GM12873 (cell line): Measurements from ENCODE around the gene ANK3.
A peak's percentile ranks its signal among the peaks of the same experiment; 100 is the strongest.

Experiments used
- CTCF ChIP-seq: IDR thresholded peaks from 2 replicates; pipeline ENCODE4 v1.5.1; 2012; ENCODE audit warnings: low read depth, mild to moderate bottlenecking, moderate library complexity, low read length, control low read depth; ENCODE audit not compliant: insufficient read depth; ENCODE audit errors: missing control alignments

The ANK3 gene

GRCh38 chr10:60123668-60124067 lies 266.0 kb downstream of the ANK3 start:
- no peak for TF ChIP-seq CTCF

GRCh38 chr10:60123172-60123571 lies 266.5 kb downstream of the ANK3 start:
- no peak for TF ChIP-seq CTCF

- no peak for TF ChIP-seq CTCF
These were observed 267.5 kb downstream of the ANK3 start for GRCh38 chr10:60122190-60122589.

- peak; percentile 66 for TF ChIP-seq CTCF
These were observed 274.7 kb downstream of the ANK3 start for GRCh38 chr10:60114765-60115586.

- TF ChIP-seq CTCF: no peak
These were observed 278.9 kb downstream of the ANK3 start for GRCh38 chr10:60110739-60111138.

GRCh38 chr10:60107308-60107976 lies 282.2 kb downstream of the ANK3 start:
- TF ChIP-seq CTCF: no peak

- TF ChIP-seq CTCF: no peak
These were observed 284.4 kb downstream of the ANK3 start for GRCh38 chr10:60105295-60105695.
